H1 (cell line): Measurements from ENCODE around the gene KIAA0930. TPM values are rescaled to one million over a fixed set of nuclear protein-coding genes. Genes with fewer than 3 reads are reported as not detected.

Experiments
- CTCF ChIA-PET: fragments of 300-600 bp; sonication (Branson Sonifier 250); formaldehyde crosslinking; loops from one replicate; lab custom pipeline; 2021; ENCODE audit not compliant: partially characterized antibody; lab: Charles Lee
- POLR2A ChIA-PET: fragments of 300-600 bp; sonication (Branson Sonifier 250); formaldehyde crosslinking; loops from one replicate; lab custom pipeline; 2021; ENCODE audit warnings: inconsistent platforms; ENCODE audit not compliant: partially characterized antibody; lab: Charles Lee
- DNase-seq, 2 experiments: peaks; one replicate each; pipeline versions ENCODE4 v3.0.0 to v3.0.0-alpha.2; 2010 to 2022; ENCODE audit warnings: low spot score in 2 of 2, low read depth in 1 of 2, mixed read lengths in 1 of 2
- FAIRE-seq: peaks from 2 replicates; lab custom pipeline; 2011; peaks lifted over from hg19 to GRCh38; lab: Jason Lieb, UNC
- H2AFZ ChIP-seq: 2 replicates; pipeline ENCODE4 v1.8.1; 2012; ENCODE audit warnings: low read length, inconsistent platforms
- H2AK5ac ChIP-seq: 2 replicates; pipeline ENCODE4 v1.6.1; 2013; ENCODE audit warnings: low read depth, low read length
- H2BK120ac ChIP-seq: replicated peaks from 2 replicates; pipeline ENCODE3; 2013; ENCODE audit warnings: low read depth, low read length, inconsistent platforms
- H2BK12ac ChIP-seq: 2 replicates; pipeline ENCODE4 v1.6.1; 2013; ENCODE audit warnings: low read depth, low read length
- H2BK15ac ChIP-seq: 2 replicates; pipeline ENCODE4 v1.6.1; 2013; ENCODE audit warnings: low read length
- H2BK20ac ChIP-seq: 2 replicates; pipeline ENCODE4 v1.6.1; 2013; ENCODE audit warnings: low read length
- H2BK5ac ChIP-seq: 2 replicates; pipeline ENCODE4 v1.6.1; 2013; ENCODE audit warnings: low read depth, low read length
- H3K14ac ChIP-seq: 2 replicates; pipeline ENCODE4 v1.6.1; 2013; ENCODE audit warnings: inconsistent platforms; ENCODE audit not compliant: insufficient read length
- H3K18ac ChIP-seq: 2 replicates; pipeline ENCODE4 v1.6.1; 2013; ENCODE audit warnings: low read length; ENCODE audit errors: extremely low read depth
- H3K23ac ChIP-seq: 2 replicates; pipeline ENCODE4 v1.6.1; 2013; ENCODE audit warnings: inconsistent platforms; ENCODE audit not compliant: insufficient read length
- H3K23me2 ChIP-seq: 2 replicates; pipeline ENCODE4 v1.6.1; 2013; ENCODE audit warnings: low read depth, low read length
- H3K27ac ChIP-seq: 2 replicates; pipeline ENCODE4 v1.6.1; 2011; ENCODE audit warnings: low read depth, low read length, inconsistent platforms
- H3K27me3 ChIP-seq, 4 experiments: replicated peaks in 1 of 4; 1 replicate in 1 of 4; 2 replicates in 3 of 4; pipeline versions ENCODE4 v1.6.1 to v1.8.1; 2011 to 2013; ENCODE audit warnings: low read length in 3 of 4, mild to moderate bottlenecking in 3 of 4, inconsistent platforms in 2 of 4, mixed read lengths in 2 of 4, moderate library complexity in 1 of 4; ENCODE audit not compliant: control insufficient read depth in 3 of 4, insufficient read depth in 3 of 4; ENCODE audit errors: extremely low read depth in 1 of 4
- H3K36me3 ChIP-seq, 4 experiments: 2 replicates each; pipeline versions ENCODE4 v1.6.1 to v1.8.1; 2011 to 2013; ENCODE audit warnings: mild to moderate bottlenecking in 4 of 4, low read length in 3 of 4, moderate library complexity in 2 of 4, control low read depth in 1 of 4, inconsistent platforms in 1 of 4; ENCODE audit not compliant: insufficient read depth in 4 of 4, control insufficient read depth in 2 of 4
- H3K4ac ChIP-seq: replicated peaks from 2 replicates; pipeline ENCODE3; 2013; ENCODE audit warnings: low read length, low read depth, mixed read lengths, inconsistent platforms; ENCODE audit not compliant: insufficient read length
- H3K4me1 ChIP-seq, 4 experiments: replicated peaks in 1 of 4; 1 replicate in 1 of 4; 2 replicates in 3 of 4; pipeline versions ENCODE4 v1.6.1 to v1.8.1; 2011 to 2013; ENCODE audit warnings: low read length in 3 of 4, inconsistent platforms in 2 of 4, mixed read lengths in 1 of 4; ENCODE audit not compliant: insufficient read depth in 4 of 4, control insufficient read depth in 3 of 4
- H3K4me2 ChIP-seq, 2 experiments: 2 replicates each; pipeline versions ENCODE4 v1.6.1 to v1.8.1; 2011 to 2013; ENCODE audit warnings: low read depth in 2 of 2, low read length in 2 of 2, control low read depth in 1 of 2, inconsistent platforms in 1 of 2, mild to moderate bottlenecking in 1 of 2; ENCODE audit not compliant: insufficient read depth in 1 of 2
- H3K4me3 ChIP-seq, 4 experiments: fragments of 200-600, 300-600 bp in 1 of 4; sonication (generic), shearing (Covaris generic), sonication (Bioruptor Twin) in 1 of 4; 2 replicates each; pipeline versions ENCODE4 v1.5.1 to v1.8.1; 2011 to 2016; ENCODE audit warnings: low read length in 4 of 4, low read depth in 3 of 4, control low read depth in 2 of 4, inconsistent platforms in 2 of 4, mild to moderate bottlenecking in 2 of 4, mixed read lengths in 1 of 4, moderate library complexity in 1 of 4; ENCODE audit not compliant: insufficient read depth in 2 of 4; ENCODE audit errors: extremely low read depth in 1 of 4
- H3K56ac ChIP-seq: replicated peaks from 2 replicates; pipeline ENCODE3; 2013; ENCODE audit warnings: low read depth, mild to moderate bottlenecking, mixed read lengths, low read length, inconsistent platforms; ENCODE audit not compliant: insufficient read length
- H3K79me1 ChIP-seq: 2 replicates; pipeline ENCODE4 v1.6.1; 2013; ENCODE audit warnings: low read depth, low read length, control low read depth
- H3K79me2 ChIP-seq, 2 experiments: 2 replicates each; pipeline versions ENCODE4 v1.6.1 to v1.8.1; 2012 to 2013; ENCODE audit warnings: low read length in 2 of 2, mild to moderate bottlenecking in 2 of 2, inconsistent platforms in 1 of 2; ENCODE audit not compliant: insufficient read depth in 2 of 2, control insufficient read depth in 1 of 2
- H3K9ac ChIP-seq, 4 experiments: replicated peaks in 1 of 4; 1 replicate in 1 of 4; 2 replicates in 3 of 4; pipeline versions ENCODE4 v1.6.1 to v1.8.1; 2011 to 2013; ENCODE audit warnings: low read depth in 3 of 4, low read length in 3 of 4, control low read depth in 2 of 4, mild to moderate bottlenecking in 2 of 4, moderate library complexity in 2 of 4, inconsistent platforms in 1 of 4; ENCODE audit errors: extremely low read depth in 1 of 4
- H3K9me3 ChIP-seq, 2 experiments: 2 replicates each; pipeline versions ENCODE4 v1.6.1 to v1.8.1; 2012 to 2013; ENCODE audit warnings: mild to moderate bottlenecking in 2 of 2, moderate library complexity in 2 of 2, control low read depth in 1 of 2, inconsistent platforms in 1 of 2, low read depth in 1 of 2, low read length in 1 of 2, mixed read lengths in 1 of 2; ENCODE audit not compliant: insufficient read depth in 2 of 2
- H4K20me1 ChIP-seq, 2 experiments: replicated peaks in 1 of 2; 2 replicates each; pipeline versions ENCODE3 to v1.8.1; 2011 to 2013; ENCODE audit warnings: inconsistent platforms in 2 of 2, low read length in 2 of 2, mild to moderate bottlenecking in 1 of 2; ENCODE audit not compliant: insufficient read depth in 2 of 2, control insufficient read depth in 1 of 2
- H4K5ac ChIP-seq: 2 replicates; pipeline ENCODE4 v1.6.1; 2013; ENCODE audit warnings: low read length, low read depth, mixed read lengths, inconsistent platforms; ENCODE audit not compliant: insufficient read length
- H4K8ac ChIP-seq: 2 replicates; pipeline ENCODE4 v1.8.0; 2013; ENCODE audit warnings: mild to moderate bottlenecking, moderate library complexity, low read length, inconsistent platforms; ENCODE audit not compliant: insufficient read depth; ENCODE audit errors: extremely low read depth
- H4K91ac ChIP-seq: replicated peaks from 2 replicates; pipeline ENCODE3; 2013; ENCODE audit warnings: low read length, mixed read lengths, inconsistent platforms; ENCODE audit not compliant: insufficient read length
- NANOG ChIP-seq: IDR thresholded peaks from 2 replicates; pipeline ENCODE4 v1.6.1; 2011; ENCODE audit warnings: low read length, low read depth, mild to moderate bottlenecking, inconsistent platforms; ENCODE audit not compliant: insufficient read depth, poor library complexity, severe bottlenecking
- RNF2 ChIP-seq: fragments of 200-900, 300-1000 bp; sonication (generic); IDR thresholded peaks from 2 replicates; pipeline ENCODE4 v1.7.1; 2016; ENCODE audit warnings: borderline replicate concordance, low read depth, mild to moderate bottlenecking, antibody characterized with exemption, low read length; ENCODE audit not compliant: poor library complexity, severe bottlenecking; ENCODE audit errors: missing control alignments
- WGBS, 2 experiments: shearing (Covaris generic) in 1 of 2; methylation state at CpG; one replicate each; pipeline versions ENCODE4 v1.1.6 to v1.1.7; 2013 to 2015; ENCODE audit warnings: low lambda C conversion rate in 2 of 2, mixed read lengths in 2 of 2, inconsistent platforms in 1 of 2, low coverage in 1 of 2, missing lambda C conversion rate in 1 of 2; ENCODE audit not compliant: insufficient replicate concordance in 2 of 2, insufficient coverage in 1 of 2, insufficient read length in 1 of 2; ENCODE audit errors: extremely low coverage in 1 of 2, missing lambda C conversion rate in 1 of 2; 5-methylcytosine and 5-hydroxymethylcytosine counted together
- polyA plus RNA-seq, 7 experiments: library from polyadenylated mRNA; depleted of rRNA in 3 of 7; stranded (reverse) in 5 of 7; unstranded in 2 of 7; fragments of >200 nt in 5 of 7; fragments of 200-250 nt in 2 of 7; gene quantifications; 1 replicate in 5 of 7; 2 replicates in 1 of 7; 4 replicates in 1 of 7; pipeline versions ENCODE4 v1.2.1 to v1.2.3, GENCODE V29; 2011 to 2013; ENCODE audit warnings: missing spikeins in 2 of 7, mixed read lengths in 2 of 7
- total RNA-seq: library from RNA; stranded (reverse); fragmentation: NEBNext Ultra II Directional; extraction: Animal tissue kit (Norgen Biotek cat#: 25700); gene quantifications from 2 replicates; pipeline ENCODE4 v1.2.1, GENCODE V29; 2021

Gene KIAA0930
- total and polyA plus RNA-seq, 2 of the 8 experiments (the other 6 are each of a cell fraction or from before 2014, with no cell fraction given) = 61.9 to 66.1 TPM

DNA sequence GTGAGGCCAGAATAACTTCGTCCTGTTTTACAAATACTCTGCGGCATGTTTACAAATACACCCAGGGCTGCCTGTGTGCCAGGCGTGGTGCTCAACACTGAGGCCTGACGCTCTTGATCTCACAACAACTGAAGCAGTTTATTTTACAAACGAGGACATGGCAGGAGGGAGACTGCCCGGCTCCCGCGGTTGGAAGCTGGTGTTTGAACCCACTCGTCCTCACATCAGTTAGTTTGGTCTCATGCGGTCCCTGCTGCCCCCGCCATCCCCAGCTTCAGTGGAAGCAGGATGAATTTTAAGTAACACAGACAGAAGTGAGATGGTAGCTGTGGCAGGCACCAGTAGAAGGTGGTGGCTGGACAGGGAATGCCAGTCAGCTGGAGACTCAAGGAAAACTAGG is 16.4 kb downstream of the KIAA0930 start:
- Histone ChIP-seq H4K91ac (peak overlapping the region; percentile 57), H2BK5ac (no peak overlapping the region), H3K56ac (no peak overlapping the region), H2BK20ac (no peak overlapping the region), H3K27me3 (no peaks in the 10 kb centered on the region), H3K4me3 (no peak overlapping the region), H3K14ac (no peak overlapping the region), H3K27ac (no peak overlapping the region), H3K79me1 (peaks cover 2% of the 10 kb centered on the region; the same call in 1 of the 2 replicates), H2BK12ac (no peak overlapping the region), H3K23me2 (no peaks in the 10 kb centered on the region), H3K4me2 (no peak overlapping the region), H2BK120ac (no peak overlapping the region), H2AFZ (no peak overlapping the region), H3K36me3 (no peaks in the 10 kb centered on the region), H2AK5ac (no peak overlapping the region), H3K23ac (no peak overlapping the region), H3K79me2 (peaks cover 0 to 9% of the 10 kb centered on the region in 2 experiments; a peak in 2 of 4 replicates), H2BK15ac (no peak overlapping the region), H4K5ac (no peak overlapping the region), H4K8ac (no peak overlapping the region), H4K20me1 (peaks cover 2 to 17% of the 10 kb centered on the region in 2 experiments), H3K9me3 (no peaks in the 10 kb centered on the region), H3K4me1 (peaks cover 0 to 20% (median 13%) of the 10 kb centered on the region in 4 experiments; a peak in 6 of 7 replicates), H3K9ac (no peak overlapping the region), H3K4ac (no peak overlapping the region), H3K18ac (no peak overlapping the region; the same call in 1 of the 2 replicates)
- WGBS, 2 experiments = 84% methylated on average over 11 of the region's 11 CpGs; no CpG with 5 or more reads in 1 of the 2 experiments
- ChIA-PET CTCF (no interaction called here), POLR2A (interaction anchor here (0.6 to 1.0 kb wide), 2 partner anchors 60 to 424 kb away, joined by 3 read pairs; no protein-coding TSS in a partner anchor)
- TF ChIP-seq RNF2 (no peak), NANOG (no peak)
- DNase-seq (no peak), FAIRE-seq (no peak)
